ENCODE results near the gene OMD.

OMD gene

GRCh38 chr9:92395617-92396016, 28.7 kb downstream of the OMD start:
- DNase-seq (ENCODE audit: low spot score) = no peak
- in situ Hi-C loops (cut with MboI; ENCODE audit: low pct_unique_long_range_greater_than_20kb, low sequenced_read_pairs, unreplicated experiment) = no loop called here
- TF ChIP-seq, protein P1, sequence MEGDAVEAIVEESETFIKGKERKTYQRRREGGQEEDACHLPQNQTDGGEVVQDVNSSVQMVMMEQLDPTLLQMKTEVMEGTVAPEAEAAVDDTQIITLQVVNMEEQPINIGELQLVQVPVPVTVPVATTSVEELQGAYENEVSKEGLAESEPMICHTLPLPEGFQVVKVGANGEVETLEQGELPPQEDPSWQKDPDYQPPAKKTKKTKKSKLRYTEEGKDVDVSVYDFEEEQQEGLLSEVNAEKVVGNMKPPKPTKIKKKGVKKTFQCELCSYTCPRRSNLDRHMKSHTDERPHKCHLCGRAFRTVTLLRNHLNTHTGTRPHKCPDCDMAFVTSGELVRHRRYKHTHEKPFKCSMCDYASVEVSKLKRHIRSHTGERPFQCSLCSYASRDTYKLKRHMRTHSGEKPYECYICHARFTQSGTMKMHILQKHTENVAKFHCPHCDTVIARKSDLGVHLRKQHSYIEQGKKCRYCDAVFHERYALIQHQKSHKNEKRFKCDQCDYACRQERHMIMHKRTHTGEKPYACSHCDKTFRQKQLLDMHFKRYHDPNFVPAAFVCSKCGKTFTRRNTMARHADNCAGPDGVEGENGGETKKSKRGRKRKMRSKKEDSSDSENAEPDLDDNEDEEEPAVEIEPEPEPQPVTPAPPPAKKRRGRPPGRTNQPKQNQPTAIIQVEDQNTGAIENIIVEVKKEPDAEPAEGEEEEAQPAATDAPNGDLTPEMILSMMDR (IDR thresholded peaks at IDR 0.05; ENCODE audit: extremely low read depth, insufficient read depth, missing control alignments) = no peak

GRCh38 chr9:92393686-92394085, 30.6 kb downstream of the OMD start:
- TF ChIP-seq, protein P1 (IDR thresholded peaks at IDR 0.05; ENCODE audit: extremely low read depth, insufficient read depth, missing control alignments) = no peak
- in situ Hi-C loops (cut with MboI; ENCODE audit: low pct_unique_long_range_greater_than_20kb, low sequenced_read_pairs, unreplicated experiment) = no loop called here
- no peak for DNase-seq (ENCODE audit: low spot score)

DNA sequence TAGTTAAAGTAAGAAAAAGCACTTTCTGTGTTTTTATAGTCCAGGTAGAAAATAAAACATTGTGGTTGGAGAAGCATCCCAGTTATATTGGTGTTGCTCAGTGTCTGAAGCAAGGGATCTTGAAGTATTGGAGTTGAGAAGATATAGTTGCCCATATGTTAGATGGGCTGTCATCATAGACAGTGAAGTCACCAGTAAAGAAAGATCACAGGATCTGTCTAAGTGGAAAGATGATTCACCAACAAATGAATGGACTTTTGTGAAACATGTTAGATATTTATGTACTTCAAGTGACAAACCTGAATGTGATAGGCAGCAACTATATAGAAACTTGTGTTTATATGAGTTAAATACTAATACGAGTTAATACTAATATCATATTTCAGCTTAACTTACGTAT, 31.6 kb downstream of the OMD start:
- in situ Hi-C loops (cut with MboI; ENCODE audit: low pct_unique_long_range_greater_than_20kb, low sequenced_read_pairs, unreplicated experiment) = no loop called here
- TF ChIP-seq, protein P1 (IDR thresholded peaks at IDR 0.05; ENCODE audit: extremely low read depth, insufficient read depth, missing control alignments) = no peak
- DNase-seq (ENCODE audit: low spot score) = no peak

DNA sequence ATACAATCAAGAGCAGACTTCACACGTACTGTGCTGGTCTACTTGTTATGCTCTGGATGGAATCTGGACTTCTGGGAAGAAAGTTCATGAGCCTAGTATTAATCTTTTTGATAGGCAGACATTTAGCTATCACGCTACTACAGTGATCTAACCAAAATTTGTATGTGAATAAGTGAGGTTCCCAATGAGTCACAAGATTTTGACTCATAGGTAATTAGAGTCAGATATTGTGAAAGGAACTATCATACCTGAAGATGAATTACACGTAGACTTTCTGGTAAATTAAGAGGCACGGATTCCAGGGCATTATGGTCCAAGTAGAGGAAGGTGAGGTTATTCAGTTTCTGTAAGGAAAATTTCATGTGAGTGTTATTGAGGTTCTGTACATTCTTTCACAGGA, 38.3 kb downstream of the OMD start:
- TF ChIP-seq, protein P1 (IDR thresholded peaks at IDR 0.05; ENCODE audit: extremely low read depth, insufficient read depth, missing control alignments) = no peak
- DNase-seq (ENCODE audit: low spot score) = no peak

DNA sequence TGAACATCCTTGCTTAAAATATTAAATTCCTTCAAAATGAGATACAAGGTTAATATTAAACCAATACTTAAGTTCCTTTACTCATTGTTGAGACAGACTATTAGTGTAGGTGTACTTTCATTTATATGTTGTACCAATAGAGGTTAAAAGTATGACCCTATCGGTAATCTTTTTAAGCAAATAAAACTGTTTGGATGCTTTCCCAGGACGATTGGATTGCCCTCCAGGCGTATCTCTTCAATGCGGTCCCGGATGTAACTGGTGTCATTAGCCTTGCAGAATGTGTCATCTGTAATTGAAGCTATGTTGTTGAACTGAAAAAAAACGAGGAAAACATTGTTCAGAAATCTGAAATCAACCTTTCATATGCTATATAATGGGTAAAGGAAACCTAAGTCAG, 38.8 kb downstream of the OMD start:
- TF ChIP-seq, protein P1 (IDR thresholded peaks at IDR 0.05; ENCODE audit: extremely low read depth, insufficient read depth, missing control alignments) = no peak
- no peak for DNase-seq (ENCODE audit: low spot score)
- in situ Hi-C loops (cut with MboI; ENCODE audit: low pct_unique_long_range_greater_than_20kb, low sequenced_read_pairs, unreplicated experiment) = no loop called here

More for the DNA sequence above, 38.3 kb downstream of the OMD start:
- in situ Hi-C loops (cut with MboI; ENCODE audit: low pct_unique_long_range_greater_than_20kb, low sequenced_read_pairs, unreplicated experiment) = no loop called here

DNA sequence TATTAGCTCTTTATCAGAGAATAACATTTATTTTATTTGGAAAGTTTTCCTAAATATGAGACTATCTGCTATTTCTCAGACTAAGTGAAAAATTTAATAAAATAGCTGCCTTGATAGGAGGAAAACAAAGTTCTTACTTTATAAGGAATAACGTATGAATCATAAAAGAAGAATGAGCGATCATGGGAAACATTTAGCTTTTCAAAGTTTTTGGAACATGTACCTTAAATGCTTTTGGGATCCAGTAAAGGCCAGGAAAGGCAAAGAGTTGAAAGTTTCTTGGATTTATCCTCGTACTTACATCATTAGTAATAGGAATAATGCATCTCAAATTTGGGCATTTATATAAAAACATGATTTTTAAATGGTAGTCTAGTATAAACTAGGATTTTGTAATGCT, 39.3 kb downstream of the OMD start:
- TF ChIP-seq, protein P1 (IDR thresholded peaks at IDR 0.05; ENCODE audit: extremely low read depth, insufficient read depth, missing control alignments) = no peak
- in situ Hi-C loops (cut with MboI; ENCODE audit: low pct_unique_long_range_greater_than_20kb, low sequenced_read_pairs, unreplicated experiment) = no loop called here
- DNase-seq (ENCODE audit: low spot score) = no peak

DNA sequence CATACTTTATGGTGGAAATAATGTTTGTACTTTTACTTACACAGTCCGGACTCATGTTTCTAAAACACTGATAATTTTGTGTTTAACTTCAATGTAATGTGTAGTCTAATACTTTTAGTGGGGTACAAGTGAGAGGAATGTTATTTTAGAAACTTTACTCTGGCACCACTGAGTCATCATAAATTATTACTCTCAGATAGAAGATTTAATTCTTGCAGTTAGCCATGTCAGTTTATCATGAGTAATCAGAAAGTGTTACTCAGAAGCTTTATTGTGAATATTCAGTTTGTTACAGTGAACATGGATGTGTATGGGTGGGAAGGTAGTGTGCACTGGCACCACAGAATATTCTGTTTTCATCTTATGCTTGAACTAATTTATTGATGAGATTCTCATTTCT, 39.9 kb downstream of the OMD start:
- in situ Hi-C loops (cut with MboI; ENCODE audit: low pct_unique_long_range_greater_than_20kb, low sequenced_read_pairs, unreplicated experiment) = no loop called here
- TF ChIP-seq, protein P1 (IDR thresholded peaks at IDR 0.05; ENCODE audit: extremely low read depth, insufficient read depth, missing control alignments) = no peak
- DNase-seq (ENCODE audit: low spot score) = no peak

Measured in GM13977 (cell line).